ENCODE data around the gene LBHD2.

The LBHD2 gene

DNA sequence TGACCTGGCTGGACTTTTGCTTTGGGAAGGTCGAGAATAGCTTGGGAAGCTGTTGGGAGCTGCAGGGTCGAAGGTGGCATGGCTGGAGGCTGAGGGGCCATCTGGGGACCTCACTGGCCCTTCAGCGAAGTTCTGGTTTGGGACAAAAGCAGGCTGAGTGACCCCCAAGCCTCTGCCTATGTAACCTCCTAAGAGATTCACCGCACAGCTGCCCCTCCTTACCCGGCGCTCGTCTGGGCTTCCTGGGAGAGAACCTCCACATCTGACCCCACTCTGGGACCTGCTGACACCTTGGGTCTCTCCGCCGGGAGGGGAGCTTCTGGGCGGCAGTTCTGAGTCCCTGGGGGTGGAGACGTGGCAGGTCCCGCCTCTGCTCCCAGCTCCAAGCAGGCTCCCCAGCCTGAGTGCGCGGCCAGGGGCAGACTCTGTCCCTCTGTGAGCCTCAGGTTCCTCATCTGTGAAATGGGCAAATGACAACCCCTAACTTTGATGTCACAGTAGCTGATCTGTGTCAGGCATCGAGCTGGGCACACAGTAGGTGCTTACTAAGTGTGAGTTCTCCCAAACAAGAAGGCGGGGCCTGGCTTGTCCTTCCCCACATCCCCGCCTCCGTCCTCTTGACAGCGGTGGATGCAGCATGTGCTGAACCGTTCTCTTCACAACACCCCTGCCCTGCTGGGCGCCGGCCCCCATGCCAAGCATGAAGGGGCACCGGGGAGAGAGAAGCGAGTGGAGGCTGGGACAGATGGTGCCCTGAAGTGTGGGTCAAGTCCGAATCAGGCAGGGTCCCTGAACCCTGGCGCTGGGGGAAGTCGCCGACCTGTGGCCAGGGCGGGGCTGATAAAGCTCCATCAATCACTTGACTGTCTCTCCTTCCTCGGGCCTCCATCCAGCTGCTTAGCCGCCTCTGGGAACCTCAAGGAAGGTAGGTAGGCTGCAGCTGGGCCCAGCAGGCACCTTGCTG lies 14.3 kb downstream of the LBHD2 start:
- no peak for DNase-seq
- CTCF ChIA-PET = interaction anchor here (0.9 to 12.2 kb wide), 4 partner anchors 11 to 194 kb away, joined by 4 to 179 read pairs (median 8); no protein-coding TSS in a partner anchor
- POLR2A ChIA-PET = no interaction called here
- Histone ChIP-seq H3K27me3 (replicated peaks in 2 of 5; ENCODE audit: control insufficient read depth in 4 of 5, insufficient read depth in 5 of 5, low read length in 4 of 5) (peaks cover 0 to 23% (median 10%) of the 10 kb centered on the region in 5 experiments), H3K4me3 (ENCODE audit: control insufficient read depth in 1 of 7, extremely low read depth in 1 of 7, insufficient read depth in 4 of 7, low read depth in 2 of 7, low read length in 6 of 7) (no peak overlapping the region), H3K9me3 (ENCODE audit: control extremely low read depth in 1 of 5, control insufficient read depth in 4 of 5, insufficient read depth in 2 of 5, low read depth in 1 of 5, low read length in 4 of 5) (no peaks in the 10 kb centered on the region), H3K36me3 (ENCODE audit: control insufficient read depth in 4 of 4, insufficient read depth in 4 of 4, low read length in 3 of 4) (no peaks in the 10 kb centered on the region), H3K27ac (ENCODE audit: insufficient read depth in 1 of 2, low read depth in 1 of 2, low read length in 2 of 2, poor library complexity in 1 of 2, severe bottlenecking in 2 of 2) (peak overlapping the region in 1 of 2 experiments; percentile 14), H3K4me1 (ENCODE audit: control extremely low read depth in 1 of 4, control insufficient read depth in 4 of 4, insufficient read depth in 4 of 4, low read length in 3 of 4) (peaks cover 0 to 17% (median 11%) of the 10 kb centered on the region in 4 experiments)
- WGBS (ENCODE audit: insufficient coverage) = 88% methylated on average over 22 of the region's 31 CpGs

DNA sequence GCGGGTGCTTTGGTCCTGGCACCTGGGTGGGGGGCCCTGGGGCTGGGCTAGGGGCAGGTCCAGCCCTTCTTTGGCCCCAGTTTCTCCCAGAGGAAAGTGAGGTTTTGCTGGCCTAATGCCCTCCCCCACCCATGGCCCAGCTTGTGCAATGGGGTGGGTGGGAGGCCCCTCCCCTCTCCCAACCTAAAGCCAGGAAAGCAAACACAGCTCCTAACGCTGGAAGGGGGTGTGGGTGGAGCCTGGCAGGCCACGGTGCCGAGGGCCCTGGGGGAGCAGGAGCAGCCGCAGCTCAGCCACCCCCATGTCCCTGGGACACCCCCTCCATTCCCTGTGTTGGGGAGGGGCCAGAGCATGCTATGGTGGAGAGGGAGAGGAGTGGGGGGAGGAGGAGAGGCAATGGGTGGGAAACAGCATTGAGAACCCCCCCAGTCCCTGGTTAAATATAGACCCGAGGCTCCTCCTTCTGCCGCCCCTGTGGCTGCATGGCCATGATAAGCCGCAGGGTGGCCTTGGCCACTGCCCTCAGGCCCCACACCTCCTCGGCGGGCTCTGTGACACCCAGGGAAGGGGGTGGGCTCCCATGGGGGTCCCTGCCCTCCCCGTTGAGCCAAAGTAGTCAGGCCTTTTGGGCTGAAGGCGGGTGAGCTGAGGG lies 15.2 kb downstream of the LBHD2 start:
- H3K27me3 ChIP-seq (replicated peaks in 2 of 5; ENCODE audit: control insufficient read depth in 4 of 5, insufficient read depth in 5 of 5, low read length in 4 of 5) = peaks cover 0 to 32% (median 14%) of the 10 kb centered on the region in 5 experiments

GRCh38 chr14:103099733-103100280 lies 15.8 kb downstream of the LBHD2 start:
- ChIA-PET POLR2A (no interaction called here), CTCF (interaction anchor here (0.8 to 12.2 kb wide), 5 partner anchors 9 to 192 kb away, joined by 3 to 179 read pairs (median 8); no protein-coding TSS in a partner anchor)
- Histone ChIP-seq H3K9me3 (ENCODE audit: control extremely low read depth in 1 of 5, control insufficient read depth in 4 of 5, insufficient read depth in 2 of 5, low read depth in 1 of 5, low read length in 4 of 5) (no peaks in the 10 kb centered on the region), H3K36me3 (ENCODE audit: control insufficient read depth in 4 of 4, insufficient read depth in 4 of 4, low read length in 3 of 4) (no peaks in the 10 kb centered on the region), H3K4me3 (ENCODE audit: control insufficient read depth in 1 of 7, extremely low read depth in 1 of 7, insufficient read depth in 4 of 7, low read depth in 2 of 7, low read length in 6 of 7) (no peak overlapping the region), H3K27me3 (replicated peaks in 2 of 5; ENCODE audit: control insufficient read depth in 4 of 5, insufficient read depth in 5 of 5, low read length in 4 of 5) (peaks cover 0 to 38% (median 20%) of the 10 kb centered on the region in 5 experiments), H3K4me1 (ENCODE audit: control extremely low read depth in 1 of 4, control insufficient read depth in 4 of 4, insufficient read depth in 4 of 4, low read length in 3 of 4) (peaks cover 0 to 26% (median 14%) of the 10 kb centered on the region in 4 experiments), H3K27ac (ENCODE audit: insufficient read depth in 1 of 2, low read depth in 1 of 2, low read length in 2 of 2, poor library complexity in 1 of 2, severe bottlenecking in 2 of 2) (no peak overlapping the region)
- DNase-seq = no peak
- 88% methylated on average over 8 of the region's 8 CpGs for WGBS (ENCODE audit: insufficient coverage)

More for the DNA sequence above, 15.2 kb downstream of the LBHD2 start:
- WGBS (ENCODE audit: insufficient coverage) = 85% methylated on average over 11 of the region's 12 CpGs
- CTCF ChIA-PET = interaction anchor here (2.6 to 12.2 kb wide), 3 partner anchors 8 to 40 kb away, joined by 8 to 179 read pairs (median 11); no protein-coding TSS in a partner anchor
- Histone ChIP-seq H3K4me3 (ENCODE audit: control insufficient read depth in 1 of 7, extremely low read depth in 1 of 7, insufficient read depth in 4 of 7, low read depth in 2 of 7, low read length in 6 of 7) (no peak overlapping the region), H3K36me3 (ENCODE audit: control insufficient read depth in 4 of 4, insufficient read depth in 4 of 4, low read length in 3 of 4) (no peaks in the 10 kb centered on the region), H3K9me3 (ENCODE audit: control extremely low read depth in 1 of 5, control insufficient read depth in 4 of 5, insufficient read depth in 2 of 5, low read depth in 1 of 5, low read length in 4 of 5) (no peaks in the 10 kb centered on the region), H3K27ac (ENCODE audit: insufficient read depth in 1 of 2, low read depth in 1 of 2, low read length in 2 of 2, poor library complexity in 1 of 2, severe bottlenecking in 2 of 2) (peak overlapping the region in 1 of 2 experiments; percentile 14), H3K4me1 (ENCODE audit: control extremely low read depth in 1 of 4, control insufficient read depth in 4 of 4, insufficient read depth in 4 of 4, low read length in 3 of 4) (peaks cover 0 to 23% (median 16%) of the 10 kb centered on the region in 4 experiments)
- no peak for DNase-seq
- POLR2A ChIA-PET = no interaction called here

DNA sequence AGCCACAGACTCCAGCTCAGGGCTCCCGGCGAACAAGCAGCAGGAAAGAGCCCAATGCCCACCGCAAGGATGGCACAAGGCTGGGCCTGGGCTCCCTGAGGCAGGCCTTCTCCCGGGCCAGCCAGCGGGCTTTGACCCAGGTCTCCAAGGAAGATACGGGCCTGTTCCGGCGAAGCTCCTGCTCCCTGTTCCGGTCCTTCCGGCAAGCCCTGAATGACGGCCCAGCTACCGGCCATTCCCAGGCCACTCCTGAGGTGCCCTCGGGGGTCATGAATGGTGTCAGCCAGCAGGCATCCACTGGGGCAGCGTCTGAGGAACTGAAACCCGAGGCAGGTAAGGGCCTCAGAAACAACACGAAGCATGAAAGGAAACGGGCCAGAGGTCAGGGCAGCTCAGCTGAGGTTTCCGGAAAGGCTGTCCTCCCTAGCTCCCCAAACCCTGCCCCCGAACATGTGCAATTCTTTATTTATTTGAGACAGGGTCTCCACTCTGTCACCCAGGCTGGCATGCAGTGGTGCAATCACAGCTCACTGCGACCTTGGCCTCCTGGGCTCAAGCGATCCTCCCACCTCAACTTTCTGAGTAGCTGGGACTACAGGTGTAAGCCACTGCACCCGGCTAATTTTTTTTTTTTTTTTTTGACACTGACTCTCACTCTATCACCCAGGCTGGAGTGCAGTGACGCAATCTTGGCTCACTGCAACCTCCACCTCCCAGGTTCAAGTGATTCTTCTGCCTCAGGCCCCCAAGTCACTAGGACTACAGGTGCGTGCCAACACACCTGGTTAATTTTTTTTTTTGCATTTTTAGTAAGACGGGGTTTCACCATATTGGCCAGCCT lies 16.5 kb downstream of the LBHD2 start:
- Histone ChIP-seq H3K36me3 (ENCODE audit: control insufficient read depth in 4 of 4, insufficient read depth in 4 of 4, low read length in 3 of 4) (no peaks in the 10 kb centered on the region), H3K4me1 (ENCODE audit: control extremely low read depth in 1 of 4, control insufficient read depth in 4 of 4, insufficient read depth in 4 of 4, low read length in 3 of 4) (peaks cover 0 to 31% (median 19%) of the 10 kb centered on the region in 4 experiments), H3K4me3 (ENCODE audit: control insufficient read depth in 1 of 7, extremely low read depth in 1 of 7, insufficient read depth in 4 of 7, low read depth in 2 of 7, low read length in 6 of 7) (no peak overlapping the region), H3K27ac (ENCODE audit: insufficient read depth in 1 of 2, low read depth in 1 of 2, low read length in 2 of 2, poor library complexity in 1 of 2, severe bottlenecking in 2 of 2) (no peak overlapping the region), H3K9me3 (ENCODE audit: control extremely low read depth in 1 of 5, control insufficient read depth in 4 of 5, insufficient read depth in 2 of 5, low read depth in 1 of 5, low read length in 4 of 5) (no peaks in the 10 kb centered on the region), H3K27me3 (replicated peaks in 2 of 5; ENCODE audit: control insufficient read depth in 4 of 5, insufficient read depth in 5 of 5, low read length in 4 of 5) (peaks cover 0 to 41% (median 20%) of the 10 kb centered on the region in 5 experiments)
- 97% methylated on average over 15 of the region's 25 CpGs for WGBS (ENCODE audit: insufficient coverage)
- ChIA-PET CTCF (interaction anchor here (0.8 to 12.2 kb wide), 6 partner anchors 9 to 192 kb away, joined by 3 to 179 read pairs (median 9); no protein-coding TSS in a partner anchor), POLR2A (interaction anchor here (0.6 kb wide), 1 partner anchor 24 kb away, joined by 3 read pairs; no protein-coding TSS in a partner anchor)
- DNase-seq = no peak

DNA sequence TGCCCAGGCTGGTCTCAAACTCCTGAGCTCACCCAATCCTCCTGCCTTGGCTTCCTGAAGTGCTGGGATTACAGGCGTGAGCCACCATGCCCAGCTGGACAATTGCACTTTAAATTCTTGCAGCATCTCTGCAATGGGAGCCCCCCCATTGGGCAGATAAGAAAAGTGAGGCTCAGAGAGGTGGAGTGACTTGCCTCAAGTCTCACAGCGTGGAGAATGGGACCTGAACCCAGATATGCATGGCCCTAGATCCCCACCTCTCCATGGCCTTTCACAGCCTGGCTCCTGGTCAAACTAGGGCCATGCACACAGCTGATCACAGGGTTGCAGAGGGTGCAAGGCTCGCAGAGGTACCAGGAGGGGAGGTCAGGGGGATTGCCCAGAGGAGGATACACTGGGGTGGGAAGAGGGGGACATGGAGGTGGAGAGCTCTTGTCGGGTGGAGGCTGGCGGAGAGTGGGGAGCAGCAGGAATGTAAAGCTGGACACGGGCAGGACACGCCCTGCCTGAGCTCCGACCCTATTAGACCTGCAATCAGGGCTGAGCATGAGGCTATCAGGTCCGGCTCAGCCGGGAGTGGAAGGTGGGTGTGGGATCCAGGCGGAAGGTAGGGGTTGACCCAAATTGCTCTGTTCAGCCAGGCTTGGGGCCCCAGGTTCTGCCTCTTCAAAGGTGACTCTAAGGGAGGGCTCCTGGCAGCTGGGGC lies 17.4 kb downstream of the LBHD2 start:
- 98% methylated on average over 9 of the region's 11 CpGs for WGBS (ENCODE audit: insufficient coverage)
- DNase-seq = no peak
- Histone ChIP-seq H3K36me3 (ENCODE audit: control insufficient read depth in 4 of 4, insufficient read depth in 4 of 4, low read length in 3 of 4) (no peaks in the 10 kb centered on the region), H3K27me3 (replicated peaks in 2 of 5; ENCODE audit: control insufficient read depth in 4 of 5, insufficient read depth in 5 of 5, low read length in 4 of 5) (peaks cover 0 to 41% (median 20%) of the 10 kb centered on the region in 5 experiments), H3K4me1 (ENCODE audit: control extremely low read depth in 1 of 4, control insufficient read depth in 4 of 4, insufficient read depth in 4 of 4, low read length in 3 of 4) (peaks cover 0 to 36% (median 25%) of the 10 kb centered on the region in 4 experiments), H3K27ac (ENCODE audit: insufficient read depth in 1 of 2, low read depth in 1 of 2, low read length in 2 of 2, poor library complexity in 1 of 2, severe bottlenecking in 2 of 2) (no peak overlapping the region), H3K9me3 (ENCODE audit: control extremely low read depth in 1 of 5, control insufficient read depth in 4 of 5, insufficient read depth in 2 of 5, low read depth in 1 of 5, low read length in 4 of 5) (no peaks in the 10 kb centered on the region), H3K4me3 (ENCODE audit: control insufficient read depth in 1 of 7, extremely low read depth in 1 of 7, insufficient read depth in 4 of 7, low read depth in 2 of 7, low read length in 6 of 7) (no peak overlapping the region)
- ChIA-PET POLR2A (interaction anchor here (0.7 kb wide), 1 partner anchor 45 kb away, joined by 3 read pairs; no protein-coding TSS in a partner anchor), CTCF (interaction anchor here (1.4 to 12.2 kb wide), 6 partner anchors 8 to 191 kb away, joined by 4 to 179 read pairs (median 10); no protein-coding TSS in a partner anchor)
